Measurements from ENCODE around the gene SWT1.

Gene SWT1

GRCh38 chr1:185324118-185324517 is 167.2 kb downstream of the SWT1 start:
- FAIRE-seq = no peak

- FAIRE-seq = no peak
Measured at GRCh38 chr1:185325413-185325812, 168.4 kb downstream of the SWT1 start.

GRCh38 chr1:185328255-185328654 is 171.3 kb downstream of the SWT1 start:
- no peak for FAIRE-seq

GRCh38 chr1:185334182-185334581 is 177.2 kb downstream of the SWT1 start:
- FAIRE-seq = no peak

- FAIRE-seq = no peak
Measured at GRCh38 chr1:185337246-185337645, 180.3 kb downstream of the SWT1 start.

- FAIRE-seq = no peak
Measured at GRCh38 chr1:185338719-185339622, 182.0 kb downstream of the SWT1 start.

- no peak for FAIRE-seq
Measured at GRCh38 chr1:185341196-185341781, 184.3 kb downstream of the SWT1 start.
